AG09309 (cell line): ENCODE data around the gene KDF1.

Experiments
- DNase-seq: peaks from one replicate; pipeline ENCODE4 v3.0.0-alpha.2; 2010; ENCODE audit warnings: low read depth
- H3K4me3 ChIP-seq: 2 replicates; pipeline ENCODE4 v1.5.1; 2011; ENCODE audit warnings: mild to moderate bottlenecking, low read depth, low read length, moderate library complexity; ENCODE audit not compliant: control insufficient read depth
- CTCF ChIP-seq: IDR thresholded peaks from 2 replicates; pipeline ENCODE4 v1.5.1; 2011; ENCODE audit warnings: mild to moderate bottlenecking, low read depth, low read length, inconsistent platforms; ENCODE audit not compliant: insufficient read depth, control insufficient read depth; ENCODE audit errors: missing control alignments

The KDF1 gene

GRCh38 chr1:26959722-26960624 lies at the start of gene KDF1:
Gene KDF1 (minus strand): TSS chr1:26960468. CDS start chr1:26952380, 8,088 bp downstream.
- no peak for TF ChIP-seq CTCF
- no peak within 1 kb of the TSS; the same call in 1 of the 2 replicates for H3K4me3 ChIP-seq
- no peak for DNase-seq

- no peak overlapping the region for H3K4me3 ChIP-seq
- TF ChIP-seq CTCF, result no peak
- no peak for DNase-seq
Measured at GRCh38 chr1:27009601-27010197, 49.4 kb upstream of the KDF1 start.

DNA sequence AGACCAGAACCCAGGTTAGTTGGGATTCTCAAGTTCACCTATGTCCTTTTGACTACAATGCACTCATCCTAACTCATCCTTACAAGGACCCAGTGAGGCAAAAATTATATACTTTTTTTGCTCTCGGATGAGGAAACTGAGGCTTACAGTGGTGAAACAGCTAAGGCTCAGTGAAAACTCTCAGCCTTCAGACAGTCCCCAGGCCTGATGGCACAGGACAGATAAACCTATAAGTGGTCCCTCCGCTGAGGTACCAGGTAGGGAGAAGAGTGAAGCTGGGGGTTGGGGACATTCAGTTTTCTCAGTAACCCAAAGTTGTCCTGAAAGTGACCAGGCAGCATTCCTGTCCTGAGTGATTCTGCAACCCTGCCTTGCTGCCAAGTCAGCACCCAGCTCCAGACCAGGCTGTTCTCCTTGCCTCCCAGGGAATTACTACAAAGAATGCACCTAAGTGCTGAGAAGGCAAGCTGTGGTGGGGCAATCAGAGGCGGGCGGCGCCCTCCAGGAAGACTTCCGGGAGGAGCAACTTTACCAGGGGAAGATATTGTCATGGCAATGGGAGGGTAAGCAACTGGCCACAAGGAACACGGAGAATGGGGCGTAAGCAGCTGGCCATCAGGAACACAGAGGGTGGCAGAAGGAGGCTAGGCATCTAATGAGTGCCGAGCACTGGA lies 47.8 kb upstream of the KDF1 start:
- no peak for TF ChIP-seq CTCF
- H3K4me3 ChIP-seq, result no peak overlapping the region
- DNase-seq, result no peak

GRCh38 chr1:27006683-27007082 lies 46.4 kb upstream of the KDF1 start:
- no peak for TF ChIP-seq CTCF
- DNase-seq, result no peak
- no peak overlapping the region for H3K4me3 ChIP-seq

DNA sequence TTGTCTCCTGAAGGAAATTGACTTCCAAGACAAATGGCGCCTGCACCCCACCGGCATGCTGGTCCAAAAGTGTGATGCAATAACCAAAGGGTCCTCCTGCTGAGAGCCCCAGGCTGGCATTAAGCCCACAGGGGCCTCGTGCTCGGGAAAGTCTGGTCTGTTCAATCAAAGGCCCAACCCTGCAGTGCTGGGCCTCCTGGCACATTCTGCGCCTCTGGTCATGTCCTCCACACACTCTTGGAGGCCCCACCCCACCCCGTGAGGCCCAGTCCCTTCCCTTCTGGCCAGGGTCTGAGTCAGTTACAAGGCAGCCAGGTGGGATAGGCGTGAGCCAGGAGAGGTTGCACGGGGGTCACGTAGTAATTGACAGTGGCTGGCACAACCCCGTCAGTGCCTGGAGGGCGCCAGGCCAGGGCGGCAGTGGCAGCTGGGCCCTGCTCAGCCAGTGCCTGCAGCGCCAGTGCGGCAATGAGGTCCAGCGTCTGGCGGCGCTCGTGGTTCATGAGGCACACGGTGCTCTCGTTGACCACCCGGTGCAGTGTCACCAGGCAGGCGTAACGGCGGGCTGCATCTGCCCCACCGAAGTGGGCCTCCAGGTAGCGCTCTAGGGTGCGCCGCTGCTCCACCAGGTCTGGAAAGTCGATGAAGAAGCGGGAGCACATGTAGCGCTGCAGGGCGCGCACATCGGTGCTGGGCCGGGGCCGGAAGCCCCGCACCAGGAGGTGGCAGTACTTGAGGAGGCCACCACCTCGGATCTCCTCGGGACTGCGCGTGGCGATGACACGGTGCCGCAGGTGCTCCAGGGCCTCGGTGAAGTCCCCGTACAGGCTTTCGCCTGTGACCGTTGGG lies 45.6 kb upstream of the KDF1 start:
- no peak for DNase-seq
- H3K4me3 ChIP-seq, result no peak overlapping the region
- TF ChIP-seq CTCF, result no peak

DNA sequence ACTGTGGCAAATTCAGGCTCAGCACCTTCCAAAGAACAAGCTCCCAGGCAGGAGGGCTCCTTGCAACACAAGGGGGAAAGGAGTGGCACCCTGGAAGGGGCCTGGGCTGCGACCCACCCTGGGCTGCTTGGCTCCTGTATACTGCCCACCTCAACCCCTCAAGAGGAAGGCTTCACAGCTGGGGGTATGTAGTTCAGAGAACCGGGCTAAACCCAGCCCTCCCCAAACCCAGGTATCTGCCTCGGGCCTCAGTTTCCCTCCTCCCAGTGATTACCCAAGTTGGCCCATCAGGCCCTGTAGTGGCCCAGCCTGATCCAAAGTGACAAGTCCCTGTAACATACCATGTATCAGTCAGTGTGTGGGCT lies 44.9 kb upstream of the KDF1 start:
- no peak for TF ChIP-seq CTCF
- no peak for DNase-seq
- no peak overlapping the region for H3K4me3 ChIP-seq
